Fibroblast of the aortic adventitia (primary cell): Measurements from ENCODE around the gene TEKTIP1. TPM values are rescaled to one million over a fixed set of nuclear protein-coding genes. Genes with fewer than 3 reads are reported as not detected.

Source experiments
- DNase-seq: peaks from one replicate; pipeline ENCODE4 v3.0.0-alpha.2; 2010; ENCODE audit warnings: low read depth
- H3K4me3 ChIP-seq: 2 replicates; pipeline ENCODE4 v1.5.1; 2011; ENCODE audit warnings: low read depth, mild to moderate bottlenecking, control low read depth, low read length, moderate library complexity
- total RNA-seq: library from RNA; depleted of rRNA; stranded (reverse); fragments of >200 nt; gene quantifications from 2 replicates; pipeline ENCODE4 v1.2.3, GENCODE V29; 2012; ENCODE audit warnings: low replicate concordance
- TF ChIP-seq, protein P1 (sequence below): IDR thresholded peaks from 2 replicates; pipeline ENCODE4 v1.5.1; 2011; ENCODE audit warnings: mild to moderate bottlenecking, low read length, control low read depth, inconsistent platforms; ENCODE audit not compliant: insufficient read depth

Gene TEKTIP1
- total RNA-seq, 1 donor = not detected

DNA sequence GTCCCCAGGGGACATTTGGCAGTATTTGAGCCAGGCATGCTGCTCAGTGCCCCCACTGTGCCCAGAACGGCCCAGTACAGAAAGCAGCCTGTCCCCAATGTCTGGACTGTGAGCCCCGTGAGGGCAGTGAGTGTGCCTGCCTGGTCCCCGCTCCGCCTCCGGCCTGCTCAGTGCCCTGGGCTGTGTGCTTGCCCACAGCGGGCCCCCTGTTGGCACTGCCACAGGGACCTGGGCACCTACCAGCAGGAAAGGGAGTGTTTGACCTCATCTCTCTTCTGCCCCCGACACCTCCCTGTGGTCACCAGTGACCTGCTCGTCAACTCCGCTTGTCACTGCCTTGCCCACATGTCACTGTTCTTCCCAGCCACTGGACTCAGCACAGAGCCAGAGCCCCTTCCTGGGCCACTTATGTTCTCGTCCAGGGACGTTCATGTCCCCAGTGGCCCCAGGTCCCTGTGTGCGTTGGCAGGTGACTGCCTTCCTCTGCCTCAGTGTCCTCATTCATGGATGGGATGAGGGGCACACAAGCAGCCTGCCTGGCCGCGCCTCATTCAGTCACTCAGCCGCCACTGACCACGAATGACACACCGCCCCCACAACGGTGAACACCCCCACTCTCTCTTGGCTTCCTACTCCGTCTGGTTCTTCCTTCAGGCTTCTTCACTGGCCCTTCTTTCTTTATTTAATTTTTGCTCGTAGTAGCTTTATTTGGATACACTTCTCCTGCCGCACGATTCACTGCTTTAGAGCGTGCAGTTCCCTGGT is 30.0 kb upstream of the TEKTIP1 start:
- no peak overlapping the region for H3K4me3 ChIP-seq
- TF ChIP-seq, protein P1, sequence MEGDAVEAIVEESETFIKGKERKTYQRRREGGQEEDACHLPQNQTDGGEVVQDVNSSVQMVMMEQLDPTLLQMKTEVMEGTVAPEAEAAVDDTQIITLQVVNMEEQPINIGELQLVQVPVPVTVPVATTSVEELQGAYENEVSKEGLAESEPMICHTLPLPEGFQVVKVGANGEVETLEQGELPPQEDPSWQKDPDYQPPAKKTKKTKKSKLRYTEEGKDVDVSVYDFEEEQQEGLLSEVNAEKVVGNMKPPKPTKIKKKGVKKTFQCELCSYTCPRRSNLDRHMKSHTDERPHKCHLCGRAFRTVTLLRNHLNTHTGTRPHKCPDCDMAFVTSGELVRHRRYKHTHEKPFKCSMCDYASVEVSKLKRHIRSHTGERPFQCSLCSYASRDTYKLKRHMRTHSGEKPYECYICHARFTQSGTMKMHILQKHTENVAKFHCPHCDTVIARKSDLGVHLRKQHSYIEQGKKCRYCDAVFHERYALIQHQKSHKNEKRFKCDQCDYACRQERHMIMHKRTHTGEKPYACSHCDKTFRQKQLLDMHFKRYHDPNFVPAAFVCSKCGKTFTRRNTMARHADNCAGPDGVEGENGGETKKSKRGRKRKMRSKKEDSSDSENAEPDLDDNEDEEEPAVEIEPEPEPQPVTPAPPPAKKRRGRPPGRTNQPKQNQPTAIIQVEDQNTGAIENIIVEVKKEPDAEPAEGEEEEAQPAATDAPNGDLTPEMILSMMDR = no peak
- DNase-seq = no peak

DNA sequence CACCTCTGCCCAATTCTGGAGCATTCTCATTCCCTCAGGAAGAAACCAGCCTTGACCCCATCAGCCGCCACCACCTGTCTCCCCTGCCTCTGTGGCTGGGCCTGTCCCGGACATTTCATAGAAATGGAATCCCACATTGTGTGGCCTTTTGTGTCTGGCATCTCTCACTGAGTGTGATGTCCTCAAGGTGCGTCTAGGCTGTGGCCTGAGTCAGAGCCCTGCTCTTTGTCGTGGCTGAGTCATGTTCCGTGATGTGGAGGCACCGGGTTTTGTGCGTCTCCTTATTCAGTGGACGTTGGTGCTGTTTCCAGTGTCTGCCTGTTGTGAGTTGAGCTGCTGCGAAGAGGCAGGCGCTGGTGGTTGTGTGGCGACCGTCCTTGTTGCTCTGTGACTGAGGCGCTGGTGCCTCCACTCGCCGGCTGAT is 29.4 kb upstream of the TEKTIP1 start:
- TF ChIP-seq, protein P1 = no peak
- no peak overlapping the region for H3K4me3 ChIP-seq
- peak; percentile 53 for DNase-seq

DNA sequence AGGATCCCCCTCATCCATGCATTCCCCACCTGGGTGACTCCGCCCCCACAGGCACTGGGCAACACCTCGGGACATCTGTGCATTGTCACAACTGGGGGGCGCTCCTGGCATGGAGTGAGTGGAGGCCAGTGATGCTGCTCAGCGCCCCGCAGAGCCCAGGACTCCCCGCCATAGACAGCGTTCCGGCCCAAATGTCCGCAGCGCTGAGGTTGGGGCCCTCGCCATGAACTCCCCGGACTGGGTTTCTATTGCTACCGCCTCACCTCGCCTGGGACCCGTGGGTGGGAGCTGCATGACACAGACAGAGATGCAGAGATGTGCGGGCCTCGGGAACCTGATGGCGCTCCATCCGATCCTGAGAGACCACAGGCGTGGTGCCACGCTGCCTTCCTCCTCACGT is 28.2 kb upstream of the TEKTIP1 start:
- TF ChIP-seq, protein P1 = no peak

DNA sequence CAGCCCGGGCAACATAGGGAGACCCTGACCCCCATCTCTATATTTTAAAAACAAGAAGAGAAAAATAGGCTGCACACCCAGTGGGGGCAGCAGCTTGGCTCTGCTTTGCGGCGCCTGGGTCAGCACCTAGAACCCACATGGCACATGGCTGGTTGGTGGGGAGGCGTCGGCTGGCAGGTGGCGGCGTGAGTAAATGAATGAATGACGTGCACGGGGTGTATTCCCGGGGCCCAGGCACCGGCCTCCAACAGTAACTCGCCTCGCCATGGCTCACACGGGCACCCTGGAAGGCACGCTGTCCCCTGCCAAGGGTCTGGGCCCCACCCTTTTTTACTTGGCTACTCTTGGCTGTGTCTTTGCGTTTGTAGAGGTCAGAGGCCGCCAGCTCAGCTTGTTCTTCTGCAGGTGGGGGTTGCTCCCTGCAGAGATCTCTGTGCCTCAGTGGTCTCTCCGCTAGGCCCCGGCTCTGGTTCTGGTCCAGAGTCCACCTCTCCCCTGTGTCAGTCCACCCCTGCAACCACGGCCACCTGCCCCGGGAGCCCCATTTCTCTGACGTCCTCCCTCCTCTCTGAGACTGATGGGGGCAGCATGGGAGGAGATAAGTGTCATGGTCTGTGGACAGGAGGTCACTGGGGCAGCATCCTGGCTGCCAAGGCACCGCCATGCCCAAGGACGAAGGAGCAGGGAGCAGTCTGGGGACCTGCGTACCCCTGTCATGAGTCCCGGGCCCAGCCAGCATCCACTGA is 27.3 kb upstream of the TEKTIP1 start:
- TF ChIP-seq, protein P1 = no peak
- no peak for DNase-seq

More for the DNA sequence above, 28.2 kb upstream of the TEKTIP1 start:
- H3K4me3 ChIP-seq = no peak overlapping the region
- no peak for DNase-seq

DNA sequence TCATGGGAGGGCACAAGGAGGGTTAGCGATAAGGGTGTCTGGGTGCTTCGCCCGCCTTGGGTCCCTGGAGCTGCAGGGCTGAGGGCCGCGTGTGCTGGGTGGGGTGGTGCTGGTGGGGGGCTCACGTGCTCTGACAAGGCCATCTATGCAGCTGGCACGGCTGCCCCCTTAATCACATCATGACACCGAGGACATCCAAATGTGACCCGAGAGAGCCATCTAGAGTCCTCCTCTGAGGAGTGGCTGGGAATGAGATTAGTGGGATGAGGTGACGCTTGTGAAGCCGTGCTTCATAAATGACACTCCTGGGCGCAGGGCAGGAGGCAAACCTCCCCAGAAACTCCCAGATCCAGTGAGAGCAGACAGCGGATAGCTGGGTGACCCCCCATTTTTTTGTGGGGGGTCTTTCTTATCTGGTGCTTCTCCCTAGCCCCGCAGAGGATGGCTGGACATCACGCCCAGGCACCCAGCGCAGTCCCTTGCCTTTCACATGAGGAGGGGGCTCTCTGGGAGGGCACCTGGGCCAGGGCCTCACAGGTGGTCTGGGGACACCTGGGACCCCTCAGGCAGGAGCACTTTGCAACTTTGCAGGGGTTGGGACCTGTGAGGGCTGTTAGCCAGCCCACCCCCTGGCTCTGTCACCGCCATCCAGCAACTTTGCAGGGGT is 26.3 kb upstream of the TEKTIP1 start:
- DNase-seq = no peak
- TF ChIP-seq, protein P1 = no peak
- no peak overlapping the region for H3K4me3 ChIP-seq

More for the DNA sequence above, 27.3 kb upstream of the TEKTIP1 start:
- no peak overlapping the region for H3K4me3 ChIP-seq

DNA sequence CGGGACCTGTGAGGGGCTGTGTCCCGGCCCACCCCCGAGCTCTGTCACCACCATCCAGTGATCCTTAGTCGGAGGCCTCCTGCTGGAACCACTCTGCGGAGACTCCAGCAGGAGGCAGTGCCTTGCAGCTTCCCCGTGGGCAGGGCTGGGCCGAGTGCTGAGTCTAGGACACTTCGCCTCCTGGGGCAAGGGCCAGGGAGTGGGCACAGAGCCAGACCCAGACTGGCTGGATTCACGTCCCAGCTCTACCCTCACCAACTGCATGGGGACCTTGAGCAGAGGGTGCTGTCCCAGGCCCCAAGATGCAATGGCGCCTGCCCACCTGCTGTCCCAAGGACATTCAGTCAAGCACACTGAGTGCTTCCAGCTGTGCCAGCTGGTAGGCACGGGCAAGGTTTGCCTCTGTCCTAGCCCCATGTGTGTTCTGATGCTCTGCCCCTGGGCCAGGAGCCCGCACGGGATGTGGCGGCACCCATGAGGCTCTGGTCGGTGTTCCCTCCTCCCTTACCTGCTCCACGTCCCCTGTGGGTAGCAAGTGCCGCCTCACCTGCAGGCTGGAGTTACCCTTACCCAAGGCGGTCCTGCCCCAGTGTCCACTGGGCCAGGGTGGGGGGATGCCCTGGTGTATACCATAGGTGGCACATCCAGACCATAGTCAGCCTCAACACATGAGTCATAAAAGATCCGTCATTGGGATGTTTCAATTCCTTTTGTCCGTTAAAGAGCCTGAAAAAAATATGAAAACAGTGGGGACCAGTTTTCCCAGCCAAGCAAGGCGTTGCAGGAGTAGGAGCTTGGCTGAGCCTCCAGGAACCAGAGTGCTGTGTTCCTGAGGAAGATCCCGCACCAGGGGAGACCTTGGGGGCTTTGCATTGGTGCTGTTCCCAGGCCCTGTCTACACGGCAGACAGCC is 25.5 kb upstream of the TEKTIP1 start:
- TF ChIP-seq, protein P1 = no peak
- no peak for DNase-seq
- no peak overlapping the region for H3K4me3 ChIP-seq
